HG03565 (cell line): ENCODE results near the gene REEP1.
A peak's percentile ranks its signal among the peaks of the same experiment; 100 is the strongest.

Experiments used
- ATAC-seq: cut with Tn5 transposase; IDR thresholded peaks from one replicate; pipeline ENCODE4 v1.9.1; 2021; ENCODE audit warnings: mild to moderate bottlenecking, moderate library complexity; ENCODE audit not compliant: unreplicated experiment

Gene REEP1

DNA sequence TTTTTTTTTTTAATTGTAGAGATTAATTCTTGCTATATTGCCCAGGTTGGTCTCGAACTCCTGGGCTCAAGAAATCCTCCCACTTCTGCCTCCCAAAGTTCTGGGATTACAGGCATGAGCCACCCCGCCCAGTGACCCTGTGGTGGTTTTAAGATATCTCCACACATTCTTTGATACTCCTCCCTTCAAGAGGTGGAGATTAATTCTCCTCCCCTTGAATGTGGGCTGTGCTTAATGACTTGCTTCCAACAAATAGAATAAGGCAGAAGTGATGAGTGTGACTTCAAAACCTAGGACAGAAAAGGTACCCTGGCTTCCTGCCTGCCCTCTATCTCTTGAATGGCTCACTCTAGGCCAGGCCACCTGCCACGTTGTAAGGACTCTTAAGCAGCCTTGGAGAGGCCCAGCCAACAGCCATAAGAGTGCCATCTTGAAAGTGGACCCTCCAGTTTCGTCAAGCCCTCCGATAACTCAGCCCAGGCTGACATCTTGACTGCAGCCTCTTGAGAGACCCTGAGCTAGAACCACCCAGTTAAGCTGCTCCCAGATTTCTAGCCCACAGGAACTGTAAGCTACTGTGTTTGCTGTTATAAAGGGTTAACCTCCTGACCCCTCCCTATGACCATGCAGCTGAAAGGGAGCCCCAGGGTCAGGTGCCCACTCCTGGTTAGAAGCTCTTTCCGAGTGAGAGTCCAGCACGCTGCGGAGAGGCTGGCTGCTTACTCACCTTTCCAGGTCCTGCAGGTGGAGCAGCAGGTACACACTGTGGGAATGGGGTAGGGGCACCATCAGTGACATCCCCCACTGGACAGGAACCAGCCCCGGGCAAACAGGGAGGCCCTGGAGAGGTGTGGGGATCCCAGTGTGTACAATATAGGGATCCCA is 110.5 kb downstream of the REEP1 start:
- no peak for ATAC-seq

- no peak for ATAC-seq
Measured at GRCh38 chr2:86226070-86226469, 111.4 kb downstream of the REEP1 start.

DNA sequence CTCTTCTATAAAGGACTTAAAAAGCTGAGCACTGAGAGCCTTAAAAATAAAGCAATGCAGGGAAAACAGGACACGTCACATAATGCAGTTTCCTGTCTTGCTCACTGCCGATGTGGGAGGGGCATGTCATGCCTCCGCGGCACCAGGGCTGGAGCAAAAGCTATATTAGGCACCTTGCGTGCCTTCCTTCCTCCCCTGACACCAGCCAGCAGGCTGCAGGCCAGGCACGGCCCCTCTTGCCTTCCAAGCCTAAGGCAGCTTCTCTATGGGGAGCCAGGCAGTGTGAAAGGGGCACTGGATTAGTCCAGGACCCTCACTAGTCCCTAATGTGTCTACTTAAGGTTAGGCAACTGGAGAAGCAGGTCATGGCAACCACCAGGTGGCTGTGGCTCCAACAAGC is 111.8 kb downstream of the REEP1 start:
- ATAC-seq, result peak; percentile 67

GRCh38 chr2:86224645-86225355 is 112.6 kb downstream of the REEP1 start:
- no peak for ATAC-seq

DNA sequence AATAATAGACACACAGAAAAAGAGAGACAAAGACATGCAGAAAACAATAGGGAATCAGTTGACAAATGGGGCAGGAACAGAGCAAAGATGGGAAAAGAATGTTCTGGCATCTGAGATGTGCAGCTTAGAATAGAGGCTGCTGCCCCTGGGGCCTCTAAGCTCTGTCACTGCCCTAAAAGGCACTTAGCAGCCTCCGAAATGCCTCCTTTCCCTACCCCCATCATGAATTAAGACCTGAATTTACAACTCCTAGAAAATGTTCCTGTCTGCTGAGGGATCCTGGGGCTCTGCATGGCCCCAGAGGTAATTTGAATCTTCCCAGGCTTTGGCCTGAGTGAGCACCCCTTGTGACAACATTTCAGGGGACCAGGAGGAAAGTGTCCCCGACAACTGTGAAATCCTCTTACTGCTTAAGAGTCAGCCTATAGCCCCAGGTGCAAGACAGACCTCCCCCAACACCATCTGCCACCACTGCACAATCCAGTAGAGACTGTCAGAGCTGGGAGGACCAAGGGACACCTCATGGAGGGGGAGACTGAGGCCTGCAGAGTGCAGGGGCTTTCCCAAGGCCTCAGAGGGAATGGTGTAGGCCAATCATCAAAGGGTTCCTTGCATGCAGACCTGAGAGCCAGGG is 113.4 kb downstream of the REEP1 start:
- no peak for ATAC-seq

GRCh38 chr2:86223140-86223926 is 114.1 kb downstream of the REEP1 start:
- no peak for ATAC-seq

- no peak for ATAC-seq
Measured at GRCh38 chr2:86221066-86221684, 116.3 kb downstream of the REEP1 start.

DNA sequence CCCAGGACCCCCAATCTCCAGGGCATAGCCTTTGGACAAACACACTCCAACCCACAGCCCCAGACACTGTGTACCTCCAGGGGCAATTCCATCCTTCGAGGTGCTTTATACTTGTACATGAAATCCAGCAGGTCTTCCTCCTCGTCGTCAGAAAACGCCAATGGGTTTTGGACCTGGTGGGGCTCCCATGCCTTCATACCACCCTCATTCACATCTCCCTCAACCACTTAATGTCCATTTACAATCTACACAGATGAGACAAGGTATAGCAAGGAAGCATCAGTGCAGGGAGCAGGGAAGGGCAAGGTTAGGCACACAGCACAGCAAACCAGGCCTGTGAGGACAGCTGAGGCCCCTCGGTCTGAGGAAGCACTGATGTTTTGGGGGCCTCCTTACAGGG is 117.5 kb downstream of the REEP1 start:
- no peak for ATAC-seq

DNA sequence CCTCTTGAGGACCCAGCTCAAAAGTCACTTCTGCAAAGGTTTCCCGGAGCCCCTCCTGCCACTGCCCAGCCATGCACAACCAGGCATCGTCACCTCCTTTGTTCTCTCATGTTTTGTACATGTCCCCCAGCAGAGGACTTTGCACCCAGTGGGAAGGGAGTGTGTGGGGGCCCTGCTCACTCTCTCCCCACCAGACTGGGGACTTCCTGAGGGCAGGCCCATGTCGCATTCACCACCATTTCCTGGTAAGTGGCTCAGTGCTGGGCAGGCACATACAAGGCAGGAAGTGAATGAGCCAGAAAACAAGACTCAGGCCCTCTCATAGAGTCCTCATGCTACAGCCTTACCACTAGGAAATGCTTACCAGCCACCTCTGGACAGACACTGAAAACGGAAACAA is 119.3 kb downstream of the REEP1 start:
- ATAC-seq, result no peak

DNA sequence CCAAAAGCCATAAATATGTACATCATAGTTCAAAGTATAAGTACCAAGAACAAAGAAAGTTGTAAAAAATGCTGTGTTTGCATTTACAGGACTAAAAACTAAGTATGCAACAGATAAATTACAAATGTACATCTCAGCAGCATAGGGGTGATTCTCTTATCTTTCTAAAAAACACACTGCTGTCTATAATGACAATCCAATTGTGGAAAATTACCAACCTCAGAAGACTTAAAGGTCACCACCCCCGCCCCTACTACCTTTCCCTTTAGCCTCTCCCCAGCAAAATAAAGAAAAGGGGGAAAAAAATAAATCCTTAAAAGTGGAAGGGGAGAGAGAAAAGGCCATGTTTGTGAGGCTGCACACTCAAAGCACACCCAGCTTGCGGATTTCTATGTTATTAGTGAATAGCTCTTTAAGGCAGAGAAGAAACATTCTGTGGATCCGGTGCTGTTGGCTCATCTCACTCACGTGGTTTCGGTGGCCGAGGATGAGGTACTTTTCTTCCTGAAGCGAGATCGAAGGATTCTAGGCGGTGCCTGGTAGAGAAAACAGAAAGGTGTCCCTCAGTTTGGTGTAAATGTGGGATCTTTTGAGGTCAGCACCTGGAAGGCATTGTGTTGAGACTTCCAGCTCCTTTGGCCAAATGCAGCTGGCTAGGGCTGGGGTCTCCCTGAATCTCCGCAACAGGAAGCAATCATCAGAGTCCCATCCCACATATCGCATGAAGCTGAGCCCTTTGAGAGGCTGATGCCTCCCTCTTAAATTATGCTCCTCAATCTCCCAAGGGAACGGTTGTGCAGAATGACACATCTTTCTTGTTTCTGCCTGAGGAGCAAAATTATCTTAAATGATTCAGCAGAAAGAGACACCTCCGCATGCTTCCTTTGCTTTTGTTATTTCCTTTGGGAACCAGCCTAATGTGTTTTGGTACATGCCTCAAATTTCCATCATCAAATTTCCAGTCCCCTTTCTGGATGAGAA is 120.6 kb downstream of the REEP1 start:
- ATAC-seq, result no peak

DNA sequence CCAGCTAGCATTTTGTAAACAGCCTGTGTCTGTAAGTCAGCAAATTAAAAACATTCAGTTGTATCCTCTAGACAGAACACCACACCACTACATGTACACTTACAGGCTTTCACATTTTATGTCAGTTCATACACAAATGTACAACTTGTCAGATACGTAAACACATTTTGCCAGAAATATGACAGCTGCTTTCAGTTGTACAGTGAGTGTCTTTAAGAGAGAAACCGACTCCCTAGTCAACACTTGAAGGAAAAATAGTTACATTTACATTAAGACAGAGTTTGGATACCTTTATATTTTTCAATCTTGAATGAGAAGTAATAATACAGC is 123.0 kb downstream of the REEP1 start:
- ATAC-seq, result no peak

DNA sequence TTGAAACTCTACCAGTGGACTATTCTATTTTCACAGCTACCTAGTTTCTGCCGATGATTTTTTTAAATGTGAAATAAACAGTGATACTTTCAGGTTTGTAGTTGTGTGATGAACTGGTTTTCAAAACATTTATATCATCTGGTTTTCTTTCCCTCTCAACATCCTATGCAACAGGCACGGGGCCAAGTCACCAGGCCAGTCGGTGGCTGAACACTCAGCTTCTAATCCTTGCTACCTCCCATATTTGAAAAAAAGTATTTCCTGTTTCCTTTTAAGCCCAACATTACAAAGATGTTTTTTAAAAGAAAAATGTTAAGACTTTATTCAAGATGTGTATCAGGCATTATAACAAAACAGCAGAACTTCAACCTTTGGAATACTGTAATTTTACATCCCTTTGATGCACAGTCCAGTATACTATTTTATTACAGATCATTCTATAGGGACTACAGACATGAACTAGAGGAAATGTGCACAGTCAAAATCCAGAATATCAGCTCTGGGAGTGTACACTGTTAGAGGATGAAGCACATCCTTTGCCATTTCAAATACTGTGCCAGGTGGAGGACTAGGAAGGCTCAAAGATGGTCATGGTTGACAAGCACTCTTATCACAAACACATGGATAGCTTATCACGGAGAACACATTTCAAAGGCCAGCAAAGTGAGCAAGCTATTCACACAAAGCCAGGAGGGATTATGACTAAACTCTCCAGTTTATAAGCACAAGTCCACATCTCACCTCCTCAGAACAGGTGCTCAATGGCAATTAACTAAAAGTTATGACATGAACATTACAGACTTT is 123.5 kb downstream of the REEP1 start:
- no peak for ATAC-seq

GRCh38 chr2:86213056-86213455 is 124.4 kb downstream of the REEP1 start:
- ATAC-seq, result no peak

GRCh38 chr2:86211796-86212188 is 125.6 kb downstream of the REEP1 start:
- ATAC-seq, result no peak

GRCh38 chr2:86211033-86211795 is 126.2 kb downstream of the REEP1 start:
- no peak for ATAC-seq

- ATAC-seq, result no peak
Measured at GRCh38 chr2:86204458-86204857, 133.0 kb downstream of the REEP1 start.

DNA sequence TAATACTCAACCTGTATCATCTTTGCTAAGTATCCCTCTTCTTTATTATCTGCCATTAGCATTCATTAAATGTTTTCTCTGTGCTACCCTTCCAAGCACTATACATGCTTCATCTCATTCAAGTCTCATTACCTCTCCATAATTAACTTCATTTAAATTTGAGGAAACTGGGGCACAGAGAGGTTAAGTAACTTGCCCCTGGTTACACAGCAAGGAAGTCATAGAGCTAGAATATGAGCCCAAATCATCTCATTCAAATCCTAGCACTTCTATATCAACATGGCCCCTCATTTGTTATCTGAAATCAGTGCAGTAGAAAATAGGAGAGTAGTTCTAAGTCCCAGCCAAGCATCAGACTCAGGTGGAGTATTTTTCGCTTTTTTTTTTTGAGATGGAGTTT is 133.8 kb downstream of the REEP1 start:
- ATAC-seq, result no peak

DNA sequence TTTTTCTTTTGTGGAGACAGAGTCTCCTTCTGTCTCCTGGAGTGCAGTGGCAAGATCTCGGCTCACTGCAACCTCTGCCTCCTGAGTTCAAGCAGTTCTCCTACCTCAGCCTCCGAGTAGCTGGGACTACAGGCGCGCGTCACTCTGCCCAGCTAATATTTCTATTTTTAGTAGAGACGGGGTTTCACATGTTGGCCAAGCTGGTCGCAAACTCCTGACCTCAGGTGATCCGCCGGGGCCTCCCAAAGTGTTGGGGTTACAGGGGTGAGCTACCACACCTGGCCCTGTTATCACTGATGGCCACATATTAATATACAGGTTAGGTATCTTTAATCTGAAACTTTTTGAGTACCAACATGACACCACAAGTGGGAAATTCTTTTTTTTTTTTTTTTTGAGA is 134.7 kb downstream of the REEP1 start:
- no peak for ATAC-seq
